Tibial nerve (tissue), 4 donors: Measurements from ENCODE around the gene PTCD1.

ENCODE experiments used
- EP300 ChIP-seq, 2 donors: sonication (generic); formaldehyde crosslinking; IDR thresholded peaks; one replicate each; pipeline ENCODE4 v1.6.1; 2017; ENCODE audit warnings: antibody characterized with exemption in 2 of 2, mild to moderate bottlenecking in 1 of 2
- POLR2A ChIP-seq, 2 donors: fragments of 450-650 bp; IDR thresholded peaks; one replicate each; pipeline ENCODE4 v1.6.1; 2017; ENCODE audit warnings: antibody characterized with exemption in 2 of 2, mild to moderate bottlenecking in 2 of 2, moderate library complexity in 2 of 2
- TF ChIP-seq, protein P1 (sequence below), 5 experiments: fragments of 200-600 bp in 3 of 5; fragments of 450-650 bp in 2 of 5; sonication (generic) in 3 of 5; IDR thresholded peaks; one replicate each; pipeline ENCODE4 v1.5.1; 2016 to 2019; ENCODE audit warnings: antibody characterized with exemption in 5 of 5, mild to moderate bottlenecking in 3 of 5, moderate library complexity in 2 of 5

DNA sequence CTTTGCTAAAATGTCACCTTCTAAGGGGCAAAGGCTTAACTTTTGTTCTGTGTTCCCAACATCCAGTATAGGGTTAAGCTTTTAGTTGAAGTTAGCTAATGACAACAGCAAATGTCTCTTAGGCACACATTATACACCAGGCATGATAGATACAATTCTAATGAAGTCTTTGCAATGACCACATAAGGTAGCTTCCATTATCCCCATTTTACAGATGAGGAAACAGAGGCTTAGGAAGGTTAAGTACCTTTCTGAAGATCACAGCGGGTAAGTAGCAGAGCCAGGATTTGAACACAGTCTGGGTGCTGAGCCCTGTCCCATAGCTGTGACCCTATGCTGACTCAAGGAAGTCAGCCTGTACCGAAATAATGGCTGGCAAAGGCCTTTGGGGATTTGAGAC lies 28.0 kb downstream of the PTCD1 start:
- TF ChIP-seq, protein P1, sequence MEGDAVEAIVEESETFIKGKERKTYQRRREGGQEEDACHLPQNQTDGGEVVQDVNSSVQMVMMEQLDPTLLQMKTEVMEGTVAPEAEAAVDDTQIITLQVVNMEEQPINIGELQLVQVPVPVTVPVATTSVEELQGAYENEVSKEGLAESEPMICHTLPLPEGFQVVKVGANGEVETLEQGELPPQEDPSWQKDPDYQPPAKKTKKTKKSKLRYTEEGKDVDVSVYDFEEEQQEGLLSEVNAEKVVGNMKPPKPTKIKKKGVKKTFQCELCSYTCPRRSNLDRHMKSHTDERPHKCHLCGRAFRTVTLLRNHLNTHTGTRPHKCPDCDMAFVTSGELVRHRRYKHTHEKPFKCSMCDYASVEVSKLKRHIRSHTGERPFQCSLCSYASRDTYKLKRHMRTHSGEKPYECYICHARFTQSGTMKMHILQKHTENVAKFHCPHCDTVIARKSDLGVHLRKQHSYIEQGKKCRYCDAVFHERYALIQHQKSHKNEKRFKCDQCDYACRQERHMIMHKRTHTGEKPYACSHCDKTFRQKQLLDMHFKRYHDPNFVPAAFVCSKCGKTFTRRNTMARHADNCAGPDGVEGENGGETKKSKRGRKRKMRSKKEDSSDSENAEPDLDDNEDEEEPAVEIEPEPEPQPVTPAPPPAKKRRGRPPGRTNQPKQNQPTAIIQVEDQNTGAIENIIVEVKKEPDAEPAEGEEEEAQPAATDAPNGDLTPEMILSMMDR (IDR thresholded peaks at IDR 0.05) = no peak
- TF ChIP-seq POLR2A (IDR thresholded peaks at IDR 0.05) (no peak), EP300 (IDR thresholded peaks at IDR 0.05) (no peak)
